PFSK-1 (cell line): ENCODE results near the gene OTULINL.

ENCODE experiments used
- FOXP2 ChIP-seq: optimal IDR thresholded peaks from 2 replicates; pipeline ENCODE3; 2011; ENCODE audit warnings: borderline replicate concordance, control low read depth, inconsistent platforms; ENCODE audit not compliant: insufficient read depth; ENCODE audit errors: extremely low read length, extremely low read depth
- POLR2AphosphoS5 ChIP-seq: IDR thresholded peaks from 2 replicates; pipeline ENCODE4 v1.6.1; 2012; ENCODE audit warnings: low read depth, mild to moderate bottlenecking, control low read depth, low read length, moderate library complexity
- REST ChIP-seq, 2 experiments: IDR thresholded peaks; 2 replicates each; pipeline versions ENCODE4 v1.6.1 to v1.8.0; 2011 to 2012; ENCODE audit warnings: low read depth in 2 of 2, low read length in 2 of 2, control low read depth in 1 of 2, inconsistent platforms in 1 of 2, mild to moderate bottlenecking in 1 of 2, moderate library complexity in 1 of 2; ENCODE audit not compliant: insufficient read depth in 1 of 2
- SIN3A ChIP-seq: IDR thresholded peaks from 2 replicates; pipeline ENCODE4 v1.6.1; 2012; ENCODE audit warnings: mild to moderate bottlenecking, low read length, moderate library complexity, borderline replicate concordance; ENCODE audit not compliant: insufficient read depth
- TAF1 ChIP-seq: IDR thresholded peaks from 2 replicates; pipeline ENCODE4 v1.6.1; 2012; ENCODE audit warnings: low read length, control low read depth, borderline replicate concordance; ENCODE audit not compliant: insufficient read depth

OTULINL gene

GRCh38 chr5:14588145-14588544 lies 6.6 kb downstream of the OTULINL start:
- TF ChIP-seq SIN3A (no peak), REST (IDR thresholded peaks at IDR 0.05; ENCODE audit: insufficient read depth in 1 of 2, low read depth in 2 of 2, low read length in 2 of 2) (no peak), TAF1 (no peak), POLR2AphosphoS5 (no peak), FOXP2 (no peak)

GRCh38 chr5:14588758-14589543 lies 7.4 kb downstream of the OTULINL start:
- TF ChIP-seq SIN3A (no peak), POLR2AphosphoS5 (no peak), FOXP2 (no peak), TAF1 (no peak), REST (IDR thresholded peaks at IDR 0.05; ENCODE audit: insufficient read depth in 1 of 2, low read depth in 2 of 2, low read length in 2 of 2) (no peak)

GRCh38 chr5:14590949-14591348 lies 9.4 kb downstream of the OTULINL start:
- TF ChIP-seq TAF1 (no peak), REST (IDR thresholded peaks at IDR 0.05; ENCODE audit: insufficient read depth in 1 of 2, low read depth in 2 of 2, low read length in 2 of 2) (no peak), FOXP2 (no peak), SIN3A (no peak), POLR2AphosphoS5 (no peak)

GRCh38 chr5:14591548-14591947 lies 10.0 kb downstream of the OTULINL start:
- TF ChIP-seq POLR2AphosphoS5 (no peak), SIN3A (no peak), TAF1 (no peak), REST (IDR thresholded peaks at IDR 0.05; ENCODE audit: insufficient read depth in 1 of 2, low read depth in 2 of 2, low read length in 2 of 2) (no peak), FOXP2 (no peak)
